Esophagus muscularis mucosa (tissue), 4 donors: ENCODE results near the gene EYA2.

ENCODE experiments used
- EP300 ChIP-seq: sonication (generic); formaldehyde crosslinking; IDR thresholded peaks from one replicate; pipeline ENCODE4 v1.6.1; 2017; ENCODE audit warnings: antibody characterized with exemption
- POLR2A ChIP-seq: fragments of 450-650 bp; IDR thresholded peaks from one replicate; pipeline ENCODE4 v1.6.1; 2017; ENCODE audit warnings: antibody characterized with exemption, moderate library complexity, mild to moderate bottlenecking, low read depth
- POLR2AphosphoS5 ChIP-seq, 2 donors: sonication (generic); formaldehyde crosslinking; IDR thresholded peaks; one replicate each; pipeline ENCODE4 v1.6.1; 2017; ENCODE audit warnings: antibody characterized with exemption in 2 of 2
- TF ChIP-seq, protein P1 (sequence below), 3 experiments: fragments of 200-600 bp in 2 of 3; fragments of 450-650 bp in 1 of 3; sonication (generic) in 2 of 3; IDR thresholded peaks; one replicate each; pipeline ENCODE4 v1.5.1; 2017 to 2019; ENCODE audit warnings: antibody characterized with exemption in 3 of 3, mild to moderate bottlenecking in 2 of 3, moderate library complexity in 1 of 3

DNA sequence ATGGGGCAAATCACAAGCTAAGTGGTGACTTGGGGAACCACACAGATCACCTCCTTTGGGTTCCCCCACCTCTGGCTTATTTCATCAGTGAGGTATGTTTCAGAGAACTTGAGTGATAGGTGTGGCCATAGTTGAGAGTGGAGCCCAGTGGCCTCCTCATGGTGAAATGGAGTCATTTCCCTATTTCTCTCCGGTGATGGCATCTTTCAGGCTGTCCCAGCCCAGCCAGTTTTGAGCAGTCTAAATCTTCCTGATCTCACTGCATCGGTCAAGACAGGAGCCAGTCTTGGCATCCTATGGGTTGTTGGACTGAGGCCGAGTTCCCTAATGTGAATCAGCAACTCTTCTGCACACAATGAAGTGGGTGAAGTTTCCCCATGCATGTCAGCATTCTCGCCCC is 132.4 kb downstream of the EYA2 start:
- TF ChIP-seq, protein P1, sequence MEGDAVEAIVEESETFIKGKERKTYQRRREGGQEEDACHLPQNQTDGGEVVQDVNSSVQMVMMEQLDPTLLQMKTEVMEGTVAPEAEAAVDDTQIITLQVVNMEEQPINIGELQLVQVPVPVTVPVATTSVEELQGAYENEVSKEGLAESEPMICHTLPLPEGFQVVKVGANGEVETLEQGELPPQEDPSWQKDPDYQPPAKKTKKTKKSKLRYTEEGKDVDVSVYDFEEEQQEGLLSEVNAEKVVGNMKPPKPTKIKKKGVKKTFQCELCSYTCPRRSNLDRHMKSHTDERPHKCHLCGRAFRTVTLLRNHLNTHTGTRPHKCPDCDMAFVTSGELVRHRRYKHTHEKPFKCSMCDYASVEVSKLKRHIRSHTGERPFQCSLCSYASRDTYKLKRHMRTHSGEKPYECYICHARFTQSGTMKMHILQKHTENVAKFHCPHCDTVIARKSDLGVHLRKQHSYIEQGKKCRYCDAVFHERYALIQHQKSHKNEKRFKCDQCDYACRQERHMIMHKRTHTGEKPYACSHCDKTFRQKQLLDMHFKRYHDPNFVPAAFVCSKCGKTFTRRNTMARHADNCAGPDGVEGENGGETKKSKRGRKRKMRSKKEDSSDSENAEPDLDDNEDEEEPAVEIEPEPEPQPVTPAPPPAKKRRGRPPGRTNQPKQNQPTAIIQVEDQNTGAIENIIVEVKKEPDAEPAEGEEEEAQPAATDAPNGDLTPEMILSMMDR (IDR thresholded peaks at IDR 0.05) = no peak
- TF ChIP-seq POLR2AphosphoS5 (IDR thresholded peaks at IDR 0.05) = no peak
- no peak for TF ChIP-seq POLR2A
- TF ChIP-seq EP300 = no peak
